Urinary bladder (tissue), 4 donors: ENCODE measurements around the gene DLG5. TPM values are rescaled to one million over a fixed set of nuclear protein-coding genes. Genes with fewer than 3 reads are reported as not detected.

Experiments used
- DNase-seq: peaks from one replicate; pipeline ENCODE4 v3.0.0-alpha.2; 2015; ENCODE audit errors: extremely low spot score
- H3K27ac ChIP-seq: one replicate; pipeline ENCODE4 v1.5.1; 2013; ENCODE audit warnings: low read depth, mild to moderate bottlenecking, moderate library complexity
- H3K36me3 ChIP-seq: one replicate; pipeline ENCODE4 v1.6.1; 2013; ENCODE audit warnings: mild to moderate bottlenecking, moderate library complexity; ENCODE audit not compliant: insufficient read depth
- H3K4me1 ChIP-seq: one replicate; pipeline ENCODE4 v1.6.1; 2013; ENCODE audit warnings: mild to moderate bottlenecking, moderate library complexity; ENCODE audit not compliant: insufficient read depth
- H3K4me3 ChIP-seq: one replicate; pipeline ENCODE4 v1.5.1; 2013; ENCODE audit warnings: low read depth, low read length
- WGBS: extraction: QIAGEN DNeasy Blood & Tissue Kit; methylation state at CpG from one replicate; pipeline ENCODE4 v1.1.7; 2013; 5-methylcytosine and 5-hydroxymethylcytosine counted together
- polyA plus RNA-seq: library from polyadenylated mRNA; stranded (reverse); fragments of 200-250 nt; gene quantifications from one replicate; pipeline ENCODE4 v1.2.3, GENCODE V29; 2013
- total RNA-seq: library from RNA; depleted of rRNA; stranded (reverse); fragments of >200 nt; gene quantifications from one replicate; pipeline ENCODE4 v1.2.3, GENCODE V29; 2014
- donor health status: healthy with polysubstance abuse.
- donor health status: healthy.

The DLG5 gene
- total and polyA plus RNA-seq, 2 donors = 30.3 to 36.9 TPM

- WGBS = 95% methylated on average over 9 of the region's 9 CpGs
- DNase-seq = no peak
- no peak overlapping the region for H3K4me3 ChIP-seq
- no peaks in the 10 kb centered on the region for H3K4me1 ChIP-seq
- no peak overlapping the region for H3K27ac ChIP-seq
- no peaks in the 10 kb centered on the region for H3K36me3 ChIP-seq
These were observed 99.2 kb downstream of the DLG5 start for GRCh38 chr10:77827366-77827765.

DNA sequence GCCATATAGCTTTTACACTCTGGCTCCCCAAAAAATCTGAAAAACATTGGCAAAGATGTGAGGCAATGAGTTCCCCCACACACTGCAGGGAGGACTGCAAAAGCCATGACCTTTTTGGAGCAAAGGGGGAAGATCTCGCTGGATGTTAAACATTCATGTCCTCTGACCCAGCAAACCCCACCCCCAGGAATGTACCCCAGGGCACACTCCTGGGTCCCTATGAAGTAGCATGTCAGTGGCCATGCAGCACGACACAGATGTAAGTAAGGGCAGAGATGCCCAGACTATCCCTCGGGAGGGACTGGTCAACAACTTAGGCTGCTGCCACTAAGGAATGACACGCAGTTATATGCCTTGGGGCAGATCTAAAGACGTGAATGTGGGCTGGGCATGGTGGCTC is 100.6 kb downstream of the DLG5 start:
- peaks cover 2% of the 10 kb centered on the region for H3K36me3 ChIP-seq
- no peak for DNase-seq
- 79% methylated on average over 5 of the region's 5 CpGs for WGBS

GRCh38 chr10:77824908-77825307 is 101.6 kb downstream of the DLG5 start:
- WGBS = 94% methylated on average over 7 of the region's 7 CpGs
- no peak for DNase-seq
- H3K36me3 ChIP-seq = peaks cover 2% of the 10 kb centered on the region
- no peak overlapping the region for H3K4me3 ChIP-seq
- H3K4me1 ChIP-seq = no peaks in the 10 kb centered on the region
- no peak overlapping the region for H3K27ac ChIP-seq

More for the DNA sequence above, 100.6 kb downstream of the DLG5 start:
- Histone ChIP-seq H3K4me3 (no peak overlapping the region), H3K27ac (no peak overlapping the region), H3K4me1 (no peaks in the 10 kb centered on the region)

GRCh38 chr10:77823811-77824542 is 102.6 kb downstream of the DLG5 start:
- H3K27ac ChIP-seq = no peak overlapping the region
- peaks cover 2% of the 10 kb centered on the region for H3K36me3 ChIP-seq
- H3K4me1 ChIP-seq = no peaks in the 10 kb centered on the region
- DNase-seq = no peak
- no peak overlapping the region for H3K4me3 ChIP-seq
- 94% methylated on average over 10 of the region's 10 CpGs for WGBS

DNA sequence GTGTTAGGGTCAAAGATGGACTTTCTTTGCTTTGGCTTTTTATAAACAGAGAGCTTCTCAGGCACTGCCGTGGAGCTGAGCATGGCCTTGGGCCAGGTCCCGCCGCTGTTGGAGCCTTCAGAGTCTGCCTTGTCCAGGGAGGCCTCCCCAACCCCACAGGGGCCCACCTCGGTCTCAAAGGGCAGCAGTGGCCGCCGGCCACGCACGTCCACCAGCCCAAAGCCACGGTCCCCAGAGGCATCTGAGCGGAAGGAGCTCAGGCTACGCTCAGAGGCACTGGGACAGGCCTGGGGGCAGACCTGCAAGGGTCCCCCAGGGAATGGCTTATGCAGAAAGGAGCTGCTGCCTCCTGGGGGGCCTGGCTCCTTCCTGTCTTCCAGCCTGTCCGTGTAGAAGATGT is 105.0 kb downstream of the DLG5 start:
- H3K4me1 ChIP-seq = no peaks in the 10 kb centered on the region
- DNase-seq = no peak
- H3K36me3 ChIP-seq = peaks cover 4% of the 10 kb centered on the region
- H3K4me3 ChIP-seq = no peak overlapping the region
- WGBS = 66% methylated on average over 12 of the region's 12 CpGs
- H3K27ac ChIP-seq = no peak overlapping the region

- Histone ChIP-seq H3K27ac (no peak overlapping the region), H3K4me1 (no peaks in the 10 kb centered on the region), H3K36me3 (peaks cover 4% of the 10 kb centered on the region), H3K4me3 (no peak overlapping the region)
- WGBS = 94% methylated on average over 15 of the region's 15 CpGs
- no peak for DNase-seq
These were observed 105.5 kb downstream of the DLG5 start for GRCh38 chr10:77821036-77821435.

DNA sequence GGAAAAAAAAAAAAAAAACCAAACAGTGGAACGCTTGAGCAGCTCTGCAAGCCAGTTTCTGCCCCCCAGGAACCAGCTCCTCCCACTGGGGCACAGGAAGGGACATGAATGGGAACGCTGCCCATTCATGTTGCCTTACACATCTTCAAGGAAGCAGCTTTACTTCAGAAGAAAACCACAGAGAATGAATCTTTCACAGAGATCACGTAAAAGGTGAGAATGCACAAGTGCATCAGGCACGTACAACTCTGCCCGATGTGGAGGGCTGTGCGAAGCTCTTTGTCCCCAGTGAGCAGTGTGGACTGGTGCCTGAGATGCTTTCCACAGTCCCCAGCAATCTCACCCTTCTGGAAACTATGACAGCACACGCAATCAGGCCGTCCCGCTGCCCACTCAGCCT is 106.2 kb downstream of the DLG5 start:
- no peak overlapping the region for H3K4me3 ChIP-seq
- no peak overlapping the region for H3K27ac ChIP-seq
- DNase-seq = no peak
- H3K4me1 ChIP-seq = no peaks in the 10 kb centered on the region
- WGBS = 88% methylated on average over 9 of the region's 9 CpGs
- H3K36me3 ChIP-seq = peaks cover 4% of the 10 kb centered on the region

DNA sequence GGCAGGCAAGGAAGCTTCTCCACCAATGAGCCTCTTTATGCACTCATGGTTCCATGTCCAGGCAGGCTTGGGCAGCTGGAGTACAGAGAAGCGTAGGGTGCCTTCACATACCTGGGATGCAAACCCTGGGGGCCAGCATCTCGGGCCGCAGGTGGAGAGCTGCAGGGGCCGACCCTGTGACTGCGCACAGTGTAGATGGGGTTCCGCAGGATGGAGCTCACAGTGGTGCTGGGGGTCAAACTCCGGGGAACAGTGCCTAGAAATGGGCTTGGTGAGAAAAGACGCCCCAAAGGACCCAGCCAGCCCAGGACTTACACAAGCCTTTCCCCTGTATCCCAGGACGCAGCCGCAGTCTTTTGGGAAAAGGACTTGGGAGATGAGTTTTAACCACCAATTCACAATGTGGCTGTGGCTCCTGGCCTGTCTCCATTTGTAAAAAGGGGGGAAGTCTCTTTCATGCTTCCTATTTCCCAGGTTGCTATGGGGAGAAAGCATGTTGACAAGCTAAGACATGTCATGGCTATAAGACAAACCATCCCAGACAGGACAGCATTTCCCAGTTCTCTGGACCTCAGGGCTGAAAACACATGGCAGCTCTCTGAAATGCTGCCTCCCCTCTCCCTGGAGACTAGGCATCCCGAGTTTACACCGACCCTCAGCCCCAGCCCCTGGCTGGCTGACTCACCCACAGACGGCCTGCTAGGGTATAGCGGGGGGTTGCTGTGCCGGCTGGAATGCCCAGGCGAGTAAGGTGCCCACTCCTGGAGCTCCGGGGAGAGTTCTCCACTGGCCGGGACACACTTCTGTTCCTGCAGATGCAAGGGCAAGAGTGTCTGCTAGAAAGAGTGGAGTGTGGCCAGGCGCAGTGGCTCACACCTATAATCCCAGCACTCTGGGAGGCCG is 107.1 kb downstream of the DLG5 start:
- peaks cover 7% of the 10 kb centered on the region for H3K36me3 ChIP-seq
- 93% methylated on average over 20 of the region's 20 CpGs for WGBS
- DNase-seq = no peak
- no peak overlapping the region for H3K27ac ChIP-seq
- H3K4me3 ChIP-seq = no peak overlapping the region
- no peaks in the 10 kb centered on the region for H3K4me1 ChIP-seq

- no peaks in the 10 kb centered on the region for H3K4me1 ChIP-seq
- H3K4me3 ChIP-seq = no peak overlapping the region
- 96% methylated on average over 4 of the region's 4 CpGs for WGBS
- peaks cover 7% of the 10 kb centered on the region for H3K36me3 ChIP-seq
- no peak for DNase-seq
- no peak overlapping the region for H3K27ac ChIP-seq
These were observed 108.2 kb downstream of the DLG5 start for GRCh38 chr10:77818378-77818777.

DNA sequence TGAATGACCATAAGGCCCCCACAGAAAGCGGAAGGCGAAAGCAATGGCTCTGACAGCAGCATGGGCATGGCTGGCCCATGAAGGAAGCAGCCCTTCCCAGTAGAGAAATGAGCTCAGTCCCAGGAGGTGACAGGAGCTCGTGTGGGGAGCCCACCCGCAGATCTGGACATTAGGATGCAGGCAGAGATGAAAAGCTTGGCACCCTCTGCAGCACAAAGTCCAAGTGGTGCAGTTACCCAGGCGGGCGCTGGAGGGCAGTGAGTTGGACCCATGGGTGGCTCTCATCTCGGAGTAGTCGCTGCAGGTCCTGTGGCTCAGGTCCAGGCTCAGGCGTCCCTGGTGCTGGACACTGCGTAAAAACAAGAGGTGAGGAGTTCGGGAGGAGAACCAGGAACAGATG is 109.0 kb downstream of the DLG5 start:
- Histone ChIP-seq H3K36me3 (peaks cover 7% of the 10 kb centered on the region), H3K4me3 (no peak overlapping the region), H3K27ac (no peak overlapping the region), H3K4me1 (no peaks in the 10 kb centered on the region)
- 94% methylated on average over 11 of the region's 11 CpGs for WGBS
- no peak for DNase-seq

DNA sequence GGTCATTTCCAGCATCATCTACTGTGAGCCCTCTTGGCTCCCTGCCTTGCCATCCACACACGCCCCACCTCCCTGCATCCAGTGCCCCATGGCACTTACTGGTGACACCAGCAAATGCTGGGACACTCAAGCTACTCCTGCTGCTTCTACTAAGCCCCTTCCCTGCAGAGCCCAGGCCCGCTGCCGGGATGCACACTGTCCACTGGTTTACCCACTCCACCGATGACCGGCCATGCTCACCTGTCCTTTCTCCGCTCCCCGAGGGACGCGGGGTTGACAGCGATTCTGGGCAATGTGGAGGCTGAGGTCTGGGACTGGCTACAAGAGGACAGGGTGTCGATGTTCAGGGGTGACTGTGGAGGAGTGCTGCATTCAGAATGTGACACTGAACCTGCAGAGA is 110.2 kb downstream of the DLG5 start:
- Histone ChIP-seq H3K4me3 (no peak overlapping the region), H3K27ac (no peak overlapping the region), H3K36me3 (peaks cover 9% of the 10 kb centered on the region), H3K4me1 (no peaks in the 10 kb centered on the region)
- 96% methylated on average over 11 of the region's 11 CpGs for WGBS
- DNase-seq = no peak

DNA sequence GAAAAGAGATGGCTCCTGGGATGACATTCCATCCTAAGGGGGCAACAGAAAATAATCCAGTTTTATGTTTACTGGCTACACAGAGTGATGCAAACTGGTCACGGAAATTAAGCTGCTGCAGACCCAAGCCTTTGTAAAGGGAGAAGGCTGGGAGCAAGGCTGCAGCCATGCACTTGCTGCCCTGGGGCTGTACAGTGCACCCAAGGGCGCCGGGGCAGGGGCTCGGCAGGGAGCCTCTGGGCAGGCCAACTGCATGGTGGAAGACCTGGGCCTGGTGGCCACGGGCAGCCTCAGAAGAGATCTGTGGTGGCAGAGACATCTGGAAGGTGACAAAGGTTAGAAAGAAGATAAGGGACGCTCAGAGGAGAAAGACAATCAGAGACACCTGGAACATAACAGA is 113.8 kb downstream of the DLG5 start:
- no peak overlapping the region for H3K4me3 ChIP-seq
- peaks cover 16% of the 10 kb centered on the region for H3K36me3 ChIP-seq
- 91% methylated on average over 6 of the region's 6 CpGs for WGBS
- no peaks in the 10 kb centered on the region for H3K4me1 ChIP-seq
- H3K27ac ChIP-seq = no peak overlapping the region
- DNase-seq = no peak

GRCh38 chr10:77811831-77812430 is 114.6 kb downstream of the DLG5 start:
- no peak for DNase-seq
- WGBS = 94% methylated on average over 23 of the region's 23 CpGs

More at GRCh38 chr10:77811831-77812430, 114.6 kb downstream of the DLG5 start:
- Histone ChIP-seq H3K36me3 (peaks cover 14% of the 10 kb centered on the region), H3K27ac (no peak overlapping the region), H3K4me1 (no peaks in the 10 kb centered on the region), H3K4me3 (no peak overlapping the region)
